Neural progenitor cell (in vitro differentiated cells): ENCODE data around the gene CC2D1A.

Experiments
- EZH2 ChIP-seq: fragments of 200-600 bp; sonication (generic); IDR thresholded peaks from 2 replicates; pipeline ENCODE4 v1.6.1; 2017; ENCODE audit warnings: antibody characterized with exemption, mild to moderate bottlenecking, moderate library complexity
- TF ChIP-seq, protein P1 (sequence below): fragments of 200-600 bp; sonication (generic); IDR thresholded peaks from 2 replicates; pipeline ENCODE4 v1.5.1; 2017; ENCODE audit warnings: antibody characterized with exemption, mild to moderate bottlenecking

DNA sequence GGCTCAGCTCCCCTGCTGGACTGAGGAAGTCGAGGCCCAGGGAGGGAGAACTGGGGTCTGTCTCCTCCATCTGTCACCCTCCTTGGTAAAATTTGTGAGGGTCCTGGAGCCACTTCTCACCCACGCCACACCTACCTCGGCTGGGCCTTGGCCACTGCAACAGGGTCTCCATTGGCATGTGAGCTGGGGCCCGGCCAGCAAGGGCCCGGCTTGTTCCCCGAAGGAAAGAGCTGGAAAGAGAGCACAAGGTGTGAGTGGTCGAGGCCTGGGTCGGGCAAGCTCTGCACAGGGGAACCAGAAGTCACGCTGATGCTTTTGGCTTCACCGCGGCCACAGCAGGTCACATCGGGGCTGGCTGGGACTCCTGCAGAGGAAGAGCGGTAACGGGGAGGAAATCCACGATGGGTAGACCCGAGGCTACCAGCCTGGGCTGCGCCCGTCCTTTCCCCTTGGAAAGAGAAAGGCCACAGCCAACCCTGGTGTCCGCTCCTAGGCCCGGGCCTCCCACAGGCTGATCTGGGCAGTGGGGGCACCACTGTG is 20.1 kb upstream of the CC2D1A start:
- TF ChIP-seq, protein P1, sequence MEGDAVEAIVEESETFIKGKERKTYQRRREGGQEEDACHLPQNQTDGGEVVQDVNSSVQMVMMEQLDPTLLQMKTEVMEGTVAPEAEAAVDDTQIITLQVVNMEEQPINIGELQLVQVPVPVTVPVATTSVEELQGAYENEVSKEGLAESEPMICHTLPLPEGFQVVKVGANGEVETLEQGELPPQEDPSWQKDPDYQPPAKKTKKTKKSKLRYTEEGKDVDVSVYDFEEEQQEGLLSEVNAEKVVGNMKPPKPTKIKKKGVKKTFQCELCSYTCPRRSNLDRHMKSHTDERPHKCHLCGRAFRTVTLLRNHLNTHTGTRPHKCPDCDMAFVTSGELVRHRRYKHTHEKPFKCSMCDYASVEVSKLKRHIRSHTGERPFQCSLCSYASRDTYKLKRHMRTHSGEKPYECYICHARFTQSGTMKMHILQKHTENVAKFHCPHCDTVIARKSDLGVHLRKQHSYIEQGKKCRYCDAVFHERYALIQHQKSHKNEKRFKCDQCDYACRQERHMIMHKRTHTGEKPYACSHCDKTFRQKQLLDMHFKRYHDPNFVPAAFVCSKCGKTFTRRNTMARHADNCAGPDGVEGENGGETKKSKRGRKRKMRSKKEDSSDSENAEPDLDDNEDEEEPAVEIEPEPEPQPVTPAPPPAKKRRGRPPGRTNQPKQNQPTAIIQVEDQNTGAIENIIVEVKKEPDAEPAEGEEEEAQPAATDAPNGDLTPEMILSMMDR, result no peak
- TF ChIP-seq EZH2, result no peak
